Heart right ventricle (tissue), 16 donors: ENCODE data around the gene EIF4E. TPM values are rescaled to one million over a fixed set of nuclear protein-coding genes. Genes with fewer than 3 reads are reported as not detected.
"Not testable (repeated sequence)": the region's sequence is repeated elsewhere in the genome, so short reads cannot be mapped to it uniquely, and the experiment has no call there.

ENCODE experiments used
- ATAC-seq, 8 donors: fragments of 200-7000 bp; cut with Tn5 transposase; one replicate each; pipeline ENCODE4 v1.9.1; 2020; ENCODE audit warnings: mild to moderate bottlenecking in 8 of 8, moderate library complexity in 8 of 8, moderate number of reproducible peaks in 1 of 8
- DNase-seq, 2 donors: peaks; one replicate each; pipeline ENCODE4 v3.0.0-alpha.2; 2020
- H3K27ac ChIP-seq, 10 donors: fragments of 200-600 bp; sonication (generic) in 2 of 10; one replicate each; pipeline versions ENCODE4 v1.5.0 to v1.8.0; 2020 to 2022; ENCODE audit warnings: mild to moderate bottlenecking in 3 of 10
- H3K27me3 ChIP-seq, 7 donors: fragments of 200-600 bp; one replicate each; pipeline ENCODE4 v1.8.0; 2021 to 2022; ENCODE audit warnings: mild to moderate bottlenecking in 2 of 7
- H3K36me3 ChIP-seq, 9 donors: fragments of 200-600 bp; sonication (generic) in 1 of 9; one replicate each; pipeline versions ENCODE4 v1.5.0 to v1.8.0; 2020 to 2022; ENCODE audit warnings: mild to moderate bottlenecking in 2 of 9
- H3K4me1 ChIP-seq, 9 donors: fragments of 200-600 bp; sonication (generic) in 1 of 9; one replicate each; pipeline versions ENCODE4 v1.5.0 to v1.8.0; 2020 to 2022; ENCODE audit warnings: mild to moderate bottlenecking in 4 of 9
- H3K4me3 ChIP-seq, 10 donors: fragments of 200-600 bp; sonication (generic) in 2 of 10; one replicate each; pipeline versions ENCODE4 v1.5.0 to v1.8.0; 2020 to 2022; ENCODE audit warnings: mild to moderate bottlenecking in 7 of 10, moderate library complexity in 2 of 10
- H3K9me3 ChIP-seq, 11 donors: fragments of 200-600 bp in 10 of 11; sonication (generic) in 2 of 11; one replicate each; pipeline versions ENCODE4 v1.5.0 to v1.8.0; 2013 to 2022; ENCODE audit warnings: mild to moderate bottlenecking in 2 of 11, control low read depth in 1 of 11, moderate library complexity in 1 of 11
- WGBS, 2 donors: extraction: QIAGEN DNeasy Blood & Tissue Kit; methylation state at CpG; one replicate each; pipeline ENCODE4 v1.1.7; 2013; ENCODE audit warnings: inconsistent platforms in 1 of 2; 5-methylcytosine and 5-hydroxymethylcytosine counted together
- intact Hi-C, 10 donors: fragments of 100-400 bp; cut with DNase I; formaldehyde crosslinking; loops; one replicate each; pipeline versions ENCODE4 v1.11.1 to v1.14.2; 2022
- polyA plus RNA-seq, 2 donors: library from polyadenylated mRNA; stranded (reverse); fragments of 200-250 nt; gene quantifications; one replicate each; pipeline ENCODE4 v1.2.3, GENCODE V29; 2013
- total RNA-seq, 10 donors: library from RNA; stranded (reverse); fragmentation: NEBNext Ultra II Directional in 3 of 10; extraction: Animal tissue kit (Norgen Biotek cat#: 25700) in 3 of 10; gene quantifications; one replicate each; pipeline versions ENCODE4 v1.2.1 to v1.2.4, GENCODE V29; 2021 to 2023
- TF ChIP-seq, protein P1 (sequence below), 9 donors: fragments of 200-600 bp; sonication (generic) in 2 of 9; IDR thresholded peaks; one replicate each; pipeline versions ENCODE4 v1.5.0 to v1.8.0; 2021 to 2022; ENCODE audit warnings: antibody characterized with exemption in 9 of 9, mild to moderate bottlenecking in 5 of 9, moderate library complexity in 1 of 9
- donor health status: Arrhythmogenic right ventricular cardiomyopathy.
- donor health status: ischemic (EF 13 %, LVEDD 7.1; RV severe dilation, severe dysfunction).
- donor health status: healthy with polysubstance abuse.
- donor health status: DM: no; HTN: yes; CAD: no.
- donor health status: DM: no; HTN: no; CAD: no.
- donor health status: ischemic (EF 25% LVEDD 6.9; RV normal size, moderate dysfunction).
- donor health status: ischemic (EF 25% LVEDD 5.7; RV mildly dilated, moderate dysfunction).
- donor health status: healthy.
- donor health status: DM: yes; HTN: yes; CAD: no.
- donor health status: Ischemic cardiomyopathy.
- donor health status: ischemic (EF 35%, LVEDD 5.7; RV mildly dilated, moderate dysfunction).
- donor health status: nonischemic (EF 11% LVEDD 7.7; RV severe dilation, severe dysfunction).
- donor health status: DM: yes; HTN: yes; CAD: no.
- donor health status: PGD.
- donor health status: ischemic (EF 29% LVEDD 5.4; RV normal size, mild dysfunction).
- donor health status: nonischemic (EF 23%, LVEDD 6.1; RV moderate dilation, normal function).

Gene EIF4E
- total and polyA plus RNA-seq, 12 donors: 5.3 to 70.4 (median 57.1) TPM

DNA sequence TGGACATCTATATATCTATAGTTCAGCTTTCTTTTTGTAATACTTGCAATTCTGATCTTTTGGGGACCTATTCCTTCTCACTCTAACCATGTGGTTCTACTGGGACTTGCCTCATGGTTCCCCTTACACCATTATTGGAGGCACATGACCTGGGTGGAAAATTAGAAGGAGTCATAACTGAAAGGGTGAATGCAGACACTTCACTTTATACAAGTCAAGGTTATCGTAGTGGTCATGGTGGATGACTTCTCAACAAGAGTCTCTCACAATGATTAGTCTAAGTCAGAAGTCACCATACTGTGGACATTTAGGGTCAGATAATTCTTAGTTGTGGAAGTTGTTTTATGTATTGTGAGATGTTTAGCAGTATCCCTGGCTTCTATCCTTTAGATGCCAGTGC lies 10.5 kb upstream of the EIF4E start:
- ATAC-seq: no peak
- TF ChIP-seq, protein P1, sequence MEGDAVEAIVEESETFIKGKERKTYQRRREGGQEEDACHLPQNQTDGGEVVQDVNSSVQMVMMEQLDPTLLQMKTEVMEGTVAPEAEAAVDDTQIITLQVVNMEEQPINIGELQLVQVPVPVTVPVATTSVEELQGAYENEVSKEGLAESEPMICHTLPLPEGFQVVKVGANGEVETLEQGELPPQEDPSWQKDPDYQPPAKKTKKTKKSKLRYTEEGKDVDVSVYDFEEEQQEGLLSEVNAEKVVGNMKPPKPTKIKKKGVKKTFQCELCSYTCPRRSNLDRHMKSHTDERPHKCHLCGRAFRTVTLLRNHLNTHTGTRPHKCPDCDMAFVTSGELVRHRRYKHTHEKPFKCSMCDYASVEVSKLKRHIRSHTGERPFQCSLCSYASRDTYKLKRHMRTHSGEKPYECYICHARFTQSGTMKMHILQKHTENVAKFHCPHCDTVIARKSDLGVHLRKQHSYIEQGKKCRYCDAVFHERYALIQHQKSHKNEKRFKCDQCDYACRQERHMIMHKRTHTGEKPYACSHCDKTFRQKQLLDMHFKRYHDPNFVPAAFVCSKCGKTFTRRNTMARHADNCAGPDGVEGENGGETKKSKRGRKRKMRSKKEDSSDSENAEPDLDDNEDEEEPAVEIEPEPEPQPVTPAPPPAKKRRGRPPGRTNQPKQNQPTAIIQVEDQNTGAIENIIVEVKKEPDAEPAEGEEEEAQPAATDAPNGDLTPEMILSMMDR (IDR thresholded peaks at IDR 0.05): no peak
- DNase-seq: no peak
- Histone ChIP-seq H3K27ac (no peak overlapping the region), H3K4me1 (no peaks in the 10 kb centered on the region), H3K36me3 (no peaks in the 10 kb centered on the region), H3K4me3 (no peak overlapping the region), H3K27me3 (no peaks in the 10 kb centered on the region), H3K9me3 (no peaks in the 10 kb centered on the region)
- intact Hi-C loops: loop anchor here in 9 of 10 donors (2.0 to 10.0 kb wide), 9 partner anchors 53 to 475 kb away; partner anchors contain the start of genes METAP1 (in 3 of the 9) and ADH5 (in 1 of the 9)
- WGBS, 2 donors: 83 to 95% methylated on average over 1 of the region's 1 CpG

DNA sequence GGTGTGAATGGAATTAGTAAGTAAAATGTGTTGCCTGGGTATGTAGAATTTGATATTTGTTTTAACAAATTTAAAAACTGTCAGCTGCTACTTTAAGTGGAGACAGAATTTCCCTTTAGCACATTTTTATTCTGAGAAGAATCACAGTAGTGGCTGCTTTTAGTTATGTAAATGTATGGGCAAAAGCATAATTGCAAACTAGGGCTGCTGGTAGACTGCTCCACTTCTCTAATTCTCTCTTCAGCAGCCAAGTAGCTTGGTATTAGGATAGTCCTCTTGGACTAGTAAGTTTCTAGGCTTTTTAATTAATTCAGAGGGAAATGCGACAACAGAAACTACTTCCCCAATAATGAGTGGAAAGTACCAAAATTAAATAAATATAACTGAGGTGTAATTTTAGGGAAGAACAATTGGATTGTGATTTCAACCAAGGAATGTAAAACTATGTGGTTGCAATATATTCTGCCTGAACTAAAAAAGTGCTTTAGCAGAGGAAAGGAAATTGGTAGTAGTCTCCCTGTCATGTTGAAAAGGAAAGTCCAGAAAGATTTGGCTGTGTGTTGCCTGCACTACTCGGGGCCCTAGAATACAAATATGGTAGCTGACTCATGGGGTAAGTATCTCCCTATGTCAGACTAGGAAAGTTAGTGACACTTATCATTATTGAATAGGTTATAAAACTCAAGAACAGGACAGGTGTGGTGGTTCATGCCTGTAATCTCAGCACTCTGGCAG lies 9.2 kb upstream of the EIF4E start:
- Histone ChIP-seq H3K27me3 (no peaks in the 10 kb centered on the region), H3K4me1 (peaks cover 0 to under 1% (median 0%) of the 10 kb centered on the region in 9 donors), H3K4me3 (no peak overlapping the region), H3K9me3 (no peaks in the 10 kb centered on the region), H3K27ac (no peak overlapping the region), H3K36me3 (no peaks in the 10 kb centered on the region)
- no peak for DNase-seq
- TF ChIP-seq, protein P1 (IDR thresholded peaks at IDR 0.05): no peak
- peak in 1 of 8 donors; percentile 51 for ATAC-seq
- intact Hi-C loops: loop anchor here in 9 of 10 donors (2.0 to 10.0 kb wide), 9 partner anchors 54 to 473 kb away; partner anchors contain the start of genes METAP1 (in 3 of the 9) and ADH5 (in 1 of the 9)
- 65 to 71% methylated on average over 2 of the region's 2 CpGs for WGBS, 2 donors

DNA sequence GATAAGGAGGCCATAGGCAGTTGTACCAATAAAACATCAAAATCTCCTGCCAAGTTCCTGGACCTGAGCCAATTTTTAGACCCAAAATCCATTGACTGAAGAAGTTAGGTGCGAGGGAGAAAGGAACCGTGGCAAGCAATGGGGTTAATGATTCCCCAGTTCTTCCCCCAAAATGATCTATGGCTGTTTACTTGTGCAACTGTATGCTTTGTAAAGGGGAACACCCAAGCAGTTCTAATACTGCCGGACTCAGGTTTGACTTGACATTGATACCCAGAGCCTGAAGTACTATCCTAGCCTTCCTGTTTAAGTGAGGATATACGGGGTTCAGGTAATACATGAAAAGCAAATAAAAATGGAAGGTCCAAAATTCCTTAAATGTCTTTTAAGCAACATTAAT lies 6.7 kb upstream of the EIF4E start:
- intact Hi-C loops: loop anchor here in 9 of 10 donors (5.0 to 10.0 kb wide), 8 partner anchors 57 to 472 kb away; partner anchors contain the start of genes METAP1 (in 3 of the 9) and ADH5 (in 1 of the 9)
- H3K27me3 ChIP-seq: no peaks in the 10 kb centered on the region
- no peak overlapping the region for H3K4me3 ChIP-seq
- DNase-seq: no peak
- no peaks in the 10 kb centered on the region for H3K36me3 ChIP-seq
- 93 to 94% methylated on average over 4 of the region's 4 CpGs for WGBS, 2 donors
- H3K9me3 ChIP-seq: no peaks in the 10 kb centered on the region
- peaks cover 0 to 15% (median 3%) of the 10 kb centered on the region in 9 donors for H3K4me1 ChIP-seq
- no peak overlapping the region for H3K27ac ChIP-seq
- TF ChIP-seq, protein P1 (IDR thresholded peaks at IDR 0.05): no peak
- no peak for ATAC-seq

DNA sequence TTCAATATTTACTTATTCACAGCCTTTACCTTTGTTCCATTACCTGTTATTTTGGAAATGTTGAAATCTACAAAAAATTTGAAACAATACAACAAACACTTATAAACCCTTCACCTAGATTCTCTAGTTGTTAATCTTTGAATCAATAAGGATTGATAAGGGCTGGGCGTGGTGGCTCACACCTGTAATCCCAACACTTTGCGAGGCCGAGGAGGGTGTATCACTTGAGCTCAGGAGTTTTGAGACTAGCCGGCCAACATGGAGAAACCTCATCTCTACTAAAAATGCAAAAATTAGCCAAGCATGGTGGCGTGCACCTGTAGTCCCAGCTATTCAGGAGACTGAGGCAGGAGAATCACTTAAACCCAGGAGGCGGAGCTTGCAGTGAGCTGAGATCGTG lies 5.9 kb upstream of the EIF4E start:
- H3K36me3 ChIP-seq, ATAC-seq, H3K4me3 ChIP-seq, H3K9me3 ChIP-seq, DNase-seq, H3K27me3 ChIP-seq, H3K27ac ChIP-seq: not testable (repeated sequence)
- peaks cover 0 to 23% (median 7%) of the 10 kb centered on the region in 9 donors for H3K4me1 ChIP-seq
- 97% methylated on average over 7 of the region's 7 CpGs for WGBS, 2 donors
- intact Hi-C loops: loop anchor here (5.0 to 10.0 kb wide), 8 partner anchors 57 to 472 kb away; partner anchors contain the start of genes METAP1 (in 3 of the 10) and ADH5 (in 1 of the 10)
